MCF 10A (cell line): ENCODE measurements around the gene DOLK. TPM values are rescaled to one million over a fixed set of nuclear protein-coding genes. Genes with fewer than 3 reads are reported as not detected.

Experiments
- BruUV-seq: library from RNA; stranded (reverse); fragments of 400-500 nt; replicated peaks from 2 replicates; lab custom pipeline; 2021; lab: Mats Ljungman, UMichigan
- CTCF ChIA-PET: fragments of 300-600 bp; sonication (Branson Sonifier 250); formaldehyde crosslinking; extraction: SDS; loops from one replicate; lab custom pipeline; 2021; ENCODE audit warnings: antibody characterized with exemption, inconsistent platforms; lab: Yijun Ruan, JAX
- POLR2A ChIA-PET: fragments of 300-600, 350-650 bp; sonication (Branson Sonifier 250); formaldehyde crosslinking; extraction: SDS; loops from one replicate; lab custom pipeline; 2020; ENCODE audit warnings: antibody characterized with exemption, inconsistent platforms; lab: Yijun Ruan, JAX
- DNase-seq: peaks from one replicate; pipeline ENCODE4 v3.0.0-alpha.2; 2018; ENCODE audit not compliant: unreplicated experiment
- H3K27ac Mint-ChIP-seq: one replicate; pipeline ENCODE4 v1.8.0; 2022; ENCODE audit warnings: mild to moderate bottlenecking, low read depth, mixed read lengths; ENCODE audit not compliant: unreplicated experiment
- H3K27me3 Mint-ChIP-seq: one replicate; pipeline ENCODE4 v1.8.0; 2022; ENCODE audit warnings: mixed read lengths; ENCODE audit not compliant: insufficient read depth, unreplicated experiment
- H3K36me3 Mint-ChIP-seq: one replicate; pipeline ENCODE4 v1.8.0; 2022; ENCODE audit warnings: mild to moderate bottlenecking, moderate library complexity, mixed read lengths; ENCODE audit not compliant: insufficient read depth, unreplicated experiment
- H3K4me1 Mint-ChIP-seq: one replicate; pipeline ENCODE4 v1.8.0; 2022; ENCODE audit warnings: mixed read lengths; ENCODE audit not compliant: insufficient read depth, unreplicated experiment
- H3K4me3 Mint-ChIP-seq: one replicate; pipeline ENCODE4 v1.8.0; 2022; ENCODE audit warnings: mild to moderate bottlenecking, moderate library complexity, mixed read lengths; ENCODE audit not compliant: unreplicated experiment
- H3K9me3 Mint-ChIP-seq: one replicate; pipeline ENCODE4 v1.8.0; 2022; ENCODE audit warnings: mixed read lengths; ENCODE audit not compliant: unreplicated experiment
- intact Hi-C: fragments of 100-400 bp; cut with micrococcal nuclease; formaldehyde crosslinking; loops from 2 replicates; pipeline ENCODE4 v1.14.1; 2022
- total RNA-seq: library from RNA; stranded (reverse); gene quantifications from 2 replicates; pipeline ENCODE4 v1.2.3, GENCODE V29; 2022
- TF ChIP-seq, protein P1 (sequence below): fragments of 200-600 bp; IDR thresholded peaks from one replicate; pipeline ENCODE4 v1.8.0; 2022; ENCODE audit warnings: antibody characterized with exemption, mild to moderate bottlenecking; ENCODE audit not compliant: unreplicated experiment

Gene DOLK
- total RNA-seq, 1 experiment from 2014 or later = 12.0 TPM

DNA sequence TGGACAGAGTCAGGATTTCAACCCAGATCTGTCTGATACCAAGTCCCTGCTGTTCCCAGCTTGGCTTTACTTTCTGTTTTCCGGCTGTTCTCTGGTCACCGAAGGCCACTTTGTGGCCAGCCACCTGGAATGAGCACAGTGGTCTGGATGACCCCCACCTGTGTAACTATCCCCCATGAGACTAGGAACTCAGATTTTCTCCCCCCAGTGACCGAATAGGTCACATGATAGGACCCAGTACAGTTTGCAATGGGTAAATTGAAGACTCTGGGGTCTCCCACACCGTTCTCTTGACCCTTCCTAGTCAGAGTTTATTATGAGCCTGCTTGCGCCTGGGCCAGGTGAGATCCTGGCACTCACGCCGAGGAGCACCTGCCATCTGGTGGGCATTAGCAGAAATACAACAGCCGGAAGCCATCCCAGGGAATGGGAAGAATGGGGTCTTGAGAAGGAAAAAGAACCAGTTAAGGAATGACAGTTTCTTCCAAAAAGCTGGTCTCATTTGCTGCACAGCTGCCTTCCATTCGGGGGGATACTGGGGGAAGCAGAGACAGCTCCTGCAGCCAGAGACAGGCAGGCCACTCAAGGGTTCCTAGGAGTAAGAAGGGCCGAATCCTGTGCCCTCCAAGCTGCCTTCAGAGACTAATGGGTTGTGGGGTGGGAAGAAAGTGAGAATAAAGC lies 19.5 kb downstream of the DOLK start:
- H3K9me3 Mint-ChIP-seq = no peaks in the 10 kb centered on the region
- H3K27ac Mint-ChIP-seq = peak overlapping the region; percentile 75
- DNase-seq = peak; percentile 65

DNA sequence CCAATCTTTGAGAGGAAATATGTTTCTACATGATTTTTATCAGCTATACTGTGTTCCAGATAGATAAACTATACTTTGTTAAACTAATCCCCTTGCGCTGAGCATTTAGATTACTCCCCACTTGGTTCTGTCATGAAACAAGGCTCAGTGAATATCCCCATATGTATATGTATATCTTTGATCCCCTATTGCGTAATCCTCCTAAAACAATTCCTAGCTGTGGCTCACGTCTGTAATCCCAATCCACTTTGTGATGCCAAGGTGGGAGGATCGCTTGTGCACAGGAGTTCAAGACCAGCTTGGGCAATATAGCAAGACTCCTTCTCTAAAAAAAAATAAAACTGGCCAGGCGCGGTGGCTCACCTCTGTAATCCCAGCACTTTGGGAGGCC lies 23.9 kb downstream of the DOLK start:
- TF ChIP-seq, protein P1, sequence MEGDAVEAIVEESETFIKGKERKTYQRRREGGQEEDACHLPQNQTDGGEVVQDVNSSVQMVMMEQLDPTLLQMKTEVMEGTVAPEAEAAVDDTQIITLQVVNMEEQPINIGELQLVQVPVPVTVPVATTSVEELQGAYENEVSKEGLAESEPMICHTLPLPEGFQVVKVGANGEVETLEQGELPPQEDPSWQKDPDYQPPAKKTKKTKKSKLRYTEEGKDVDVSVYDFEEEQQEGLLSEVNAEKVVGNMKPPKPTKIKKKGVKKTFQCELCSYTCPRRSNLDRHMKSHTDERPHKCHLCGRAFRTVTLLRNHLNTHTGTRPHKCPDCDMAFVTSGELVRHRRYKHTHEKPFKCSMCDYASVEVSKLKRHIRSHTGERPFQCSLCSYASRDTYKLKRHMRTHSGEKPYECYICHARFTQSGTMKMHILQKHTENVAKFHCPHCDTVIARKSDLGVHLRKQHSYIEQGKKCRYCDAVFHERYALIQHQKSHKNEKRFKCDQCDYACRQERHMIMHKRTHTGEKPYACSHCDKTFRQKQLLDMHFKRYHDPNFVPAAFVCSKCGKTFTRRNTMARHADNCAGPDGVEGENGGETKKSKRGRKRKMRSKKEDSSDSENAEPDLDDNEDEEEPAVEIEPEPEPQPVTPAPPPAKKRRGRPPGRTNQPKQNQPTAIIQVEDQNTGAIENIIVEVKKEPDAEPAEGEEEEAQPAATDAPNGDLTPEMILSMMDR = no peak
- no TSS peak for BruUV-seq
- Mint-ChIP-seq H3K4me3 (no peak overlapping the region), H3K9me3 (no peaks in the 10 kb centered on the region), H3K27me3 (no peaks in the 10 kb centered on the region), H3K27ac (no peak overlapping the region), H3K4me1 (peaks cover 17% of the 10 kb centered on the region), H3K36me3 (peaks cover 13% of the 10 kb centered on the region)
- CTCF ChIA-PET = interaction anchor here (0.8 to 10.2 kb wide), 4 partner anchors 12 to 71 kb away, joined by 3 to 172 read pairs (median 4); no protein-coding TSS in a partner anchor
- intact Hi-C loops = no loop called here
- POLR2A ChIA-PET = interaction anchor here (1.0 kb wide), 1 partner anchor 32 kb away, joined by 4 read pairs; no protein-coding TSS in a partner anchor
- no peak for DNase-seq

More for the DNA sequence above, 19.5 kb downstream of the DOLK start:
- Mint-ChIP-seq H3K4me3 (no peak overlapping the region), H3K27me3 (no peaks in the 10 kb centered on the region), H3K4me1 (peaks cover 7% of the 10 kb centered on the region), H3K36me3 (peaks cover 7% of the 10 kb centered on the region)
- TF ChIP-seq, protein P1 = peak; percentile 87
- POLR2A ChIA-PET = interaction anchor here (0.9 to 1.5 kb wide), 7 partner anchors 18 to 98 kb away, joined by 3 to 6 read pairs (median 4); no protein-coding TSS in a partner anchor
- CTCF ChIA-PET = interaction anchor here (0.6 to 10.2 kb wide), 38 partner anchors 9 to 666 kb away, joined by 3 to 172 read pairs (median 5); partner anchors contain the start of genes ENDOG, KYAT1, LRRC8A and MIGA2
- intact Hi-C loops = loop anchor here (1.0 to 5.0 kb wide), 3 partner anchors 36 to 76 kb away; no protein-coding TSS in a partner anchor
- BruUV-seq = no TSS peak

DNA sequence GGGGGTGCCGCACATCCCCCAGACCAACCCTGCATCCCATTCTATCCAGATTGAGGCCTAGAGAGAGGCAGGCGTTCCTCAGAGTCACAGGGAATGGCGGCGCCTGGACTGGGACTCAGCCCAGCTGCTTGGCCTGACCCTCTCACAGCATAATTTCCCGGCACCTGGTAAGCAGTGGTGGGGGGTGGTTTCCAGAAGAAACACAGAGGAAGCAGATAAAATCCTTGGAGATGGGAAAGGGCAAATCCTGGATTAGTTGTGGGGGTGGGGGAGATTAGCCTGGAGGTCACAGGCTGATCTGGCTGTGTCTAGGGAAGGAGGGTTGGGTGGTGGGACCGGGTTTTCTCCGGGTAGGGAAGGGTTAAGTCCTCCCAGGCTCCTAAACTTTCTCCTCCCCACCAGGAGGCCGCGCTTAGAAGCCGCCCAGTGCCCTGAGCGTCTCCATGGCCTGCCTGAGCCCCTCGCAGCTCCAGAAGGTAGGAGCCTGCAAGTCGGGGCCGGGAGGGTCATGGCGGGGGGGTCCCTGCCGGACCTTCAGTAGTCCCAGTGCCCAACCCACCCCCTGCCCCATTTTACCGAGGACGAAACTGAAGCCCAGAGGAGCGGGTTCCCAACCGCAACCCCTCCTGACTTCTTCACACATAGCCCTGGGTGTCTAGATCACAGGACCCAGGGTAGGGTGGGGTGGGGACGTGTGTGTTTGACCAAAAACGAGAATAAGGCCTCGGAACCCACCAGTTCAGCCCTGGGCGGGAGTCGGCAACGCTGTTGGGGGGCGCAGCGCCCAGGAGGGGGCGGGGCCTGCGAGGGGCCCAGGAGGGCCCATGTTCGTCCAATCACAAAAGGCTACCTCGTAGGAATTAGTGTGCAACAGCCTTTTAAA lies 25.3 kb downstream of the DOLK start:
- H3K9me3 Mint-ChIP-seq = no peaks in the 10 kb centered on the region
- peaks cover 14% of the 10 kb centered on the region for H3K4me1 Mint-ChIP-seq
- no peak overlapping the region for H3K4me3 Mint-ChIP-seq
- no peaks in the 10 kb centered on the region for H3K27me3 Mint-ChIP-seq
- intact Hi-C loops = no loop called here
- POLR2A ChIA-PET = interaction anchor here (0.9 kb wide), 1 partner anchor 39 kb away, joined by 4 read pairs; no protein-coding TSS in a partner anchor
- CTCF ChIA-PET = interaction anchor here (0.8 to 10.2 kb wide), 3 partner anchors 10 to 58 kb away, joined by 3 to 172 read pairs (median 4); no protein-coding TSS in a partner anchor
- no peak overlapping the region for H3K27ac Mint-ChIP-seq
- peaks cover 23% of the 10 kb centered on the region for H3K36me3 Mint-ChIP-seq
- BruUV-seq = no TSS peak
- TF ChIP-seq, protein P1 = no peak
- no peak for DNase-seq
